PC-9 (cell line): ENCODE results near the gene GALNT2. TPM values are rescaled to one million over a fixed set of nuclear protein-coding genes. Genes with fewer than 3 reads are reported as not detected.
A peak's percentile ranks its signal among the peaks of the same experiment; 100 is the strongest.

Experiments
- BruUV-seq: library from RNA; stranded (reverse); fragments of 400-500 nt; replicated peaks from 2 replicates; lab custom pipeline; 2021; lab: Mats Ljungman, UMichigan
- CTCF ChIA-PET: fragments of 300-600 bp; sonication (Branson Sonifier 250); formaldehyde crosslinking; loops from one replicate; lab custom pipeline; 2022; ENCODE audit warnings: antibody characterized with exemption; lab: Charles Lee
- POLR2A ChIA-PET: fragments of 300-600 bp; sonication (Branson Sonifier 250); formaldehyde crosslinking; loops from one replicate; lab custom pipeline; 2022; ENCODE audit warnings: antibody characterized with exemption; ENCODE audit not compliant: unreplicated experiment; lab: Charles Lee
- DNase-seq, 2 experiments: peaks; one replicate each; pipeline versions ENCODE4 v3.0.0 to v3.0.0-alpha.2; 2015 to 2022; ENCODE audit warnings: mixed read lengths in 1 of 2
- H2AFZ ChIP-seq: fragments of 200-600 bp; sonication (generic); 2 replicates; pipeline ENCODE4 v1.8.1; 2017; ENCODE audit warnings: antibody characterized with exemption
- H3F3A ChIP-seq: fragments of 200-600 bp; sonication (generic); 2 replicates; pipeline ENCODE4 v1.8.1; 2017; ENCODE audit warnings: antibody characterized with exemption, mild to moderate bottlenecking, low read depth; ENCODE audit not compliant: insufficient read depth
- H3K27ac ChIP-seq: fragments of 200-600 bp; sonication (generic); 2 replicates; pipeline ENCODE4 v1.6.1; 2016; ENCODE audit warnings: mixed run types
- H3K27me3 ChIP-seq: fragments of 200-600 bp; sonication (generic); 2 replicates; pipeline ENCODE4 v1.6.1; 2016; ENCODE audit warnings: low read depth, mixed run types; ENCODE audit not compliant: insufficient read depth
- H3K36me3 ChIP-seq: fragments of 200-600 bp; sonication (generic); 2 replicates; pipeline ENCODE4 v1.6.1; 2016; ENCODE audit warnings: low read depth, mixed run types
- H3K4me1 ChIP-seq: fragments of 200-600 bp; sonication (generic); replicated peaks from 2 replicates; pipeline ENCODE4 v1.6.1; 2016; ENCODE audit warnings: mixed run types; ENCODE audit not compliant: insufficient read depth
- H3K4me2 ChIP-seq: fragments of 200-600 bp; sonication (generic); 2 replicates; pipeline ENCODE4 v1.6.1; 2017; ENCODE audit warnings: mixed run types
- H3K4me3 ChIP-seq: fragments of 200-600 bp; sonication (generic); 2 replicates; pipeline ENCODE4 v1.6.1; 2016; ENCODE audit warnings: mixed run types
- H3K79me2 ChIP-seq: fragments of 200-600 bp; sonication (generic); 2 replicates; pipeline ENCODE4 v1.6.1; 2017; ENCODE audit warnings: low read depth, mixed run types
- H3K9me2 ChIP-seq: fragments of 200-600 bp; sonication (generic); 2 replicates; pipeline ENCODE4 v1.8.1; 2017; ENCODE audit warnings: mild to moderate bottlenecking; ENCODE audit not compliant: insufficient read depth
- H3K9me3 ChIP-seq: fragments of 200-600 bp; sonication (generic); 2 replicates; pipeline ENCODE4 v1.8.1; 2016; ENCODE audit warnings: low read depth; ENCODE audit not compliant: insufficient read depth
- H4K20me1 ChIP-seq: fragments of 200-600 bp; sonication (generic); 2 replicates; pipeline ENCODE4 v1.8.1; 2017; ENCODE audit not compliant: insufficient read depth
- CTCF ChIP-seq: fragments of 200-600 bp; sonication (generic); conservative IDR thresholded peaks from 2 replicates; pipeline ENCODE4 v1.6.1; 2017; ENCODE audit warnings: mixed run types, antibody characterized with exemption, mild to moderate bottlenecking, moderate library complexity
- EZH2 ChIP-seq: fragments of 200-600 bp; sonication (generic); IDR thresholded peaks from 2 replicates; pipeline ENCODE4 v1.8.0; 2017; ENCODE audit warnings: antibody characterized with exemption, low read depth
- intact Hi-C: fragments of 100-400 bp; cut with micrococcal nuclease; formaldehyde crosslinking; loops from one replicate; pipeline ENCODE4 v1.10.0; 2022; ENCODE audit not compliant: unreplicated experiment
- total RNA-seq: library from RNA; stranded (reverse); gene quantifications from 2 replicates; pipeline ENCODE4 v1.2.3, GENCODE V29; 2021

GALNT2 gene
- total RNA-seq, 1 experiment from 2014 or later: 121 TPM

GRCh38 chr1:230185076-230186001 is 118.3 kb downstream of the GALNT2 start:
- no peaks in the 10 kb centered on the region for H3K9me2 ChIP-seq
- ChIA-PET CTCF (interaction anchor here (0.6 kb wide), 1 partner anchor 71 kb away, joined by 4 read pairs; no protein-coding TSS in a partner anchor), POLR2A (interaction anchor here (0.6 to 0.7 kb wide), 2 partner anchors 52 to 81 kb away, joined by 3 to 5 read pairs; no protein-coding TSS in a partner anchor)
- no peaks in the 10 kb centered on the region for H3K79me2 ChIP-seq
- H3K27me3 ChIP-seq: no peaks in the 10 kb centered on the region
- H3F3A ChIP-seq: peaks cover 9% of the 10 kb centered on the region
- no peaks in the 10 kb centered on the region for H3K9me3 ChIP-seq
- intact Hi-C loops: loop anchor here (5.0 kb wide), 2 partner anchors 83 to 118 kb away; partner anchors contain the start of gene GALNT2
- no peak overlapping the region for H3K27ac ChIP-seq
- H3K36me3 ChIP-seq: no peaks in the 10 kb centered on the region
- no TSS peak for BruUV-seq
- H4K20me1 ChIP-seq: peaks cover 3% of the 10 kb centered on the region; the same call in 1 of the 2 replicates
- H2AFZ ChIP-seq: no peak overlapping the region
- H3K4me3 ChIP-seq: no peak overlapping the region
- peaks cover 14% of the 10 kb centered on the region for H3K4me1 ChIP-seq
- DNase-seq: no peak
- no peak overlapping the region for H3K4me2 ChIP-seq
- TF ChIP-seq EZH2 (no peak), CTCF (no peak)

GRCh38 chr1:230186003-230186863 is 119.2 kb downstream of the GALNT2 start:
- H3K27ac ChIP-seq: no peak overlapping the region
- BruUV-seq: no TSS peak
- no peaks in the 10 kb centered on the region for H3K27me3 ChIP-seq
- H3K36me3 ChIP-seq: no peaks in the 10 kb centered on the region
- peaks cover 14% of the 10 kb centered on the region for H3K4me1 ChIP-seq
- ChIA-PET POLR2A (interaction anchor here (0.6 kb wide), 1 partner anchor 82 kb away, joined by 5 read pairs; no protein-coding TSS in a partner anchor), CTCF (interaction anchor here (0.6 kb wide), 1 partner anchor 72 kb away, joined by 4 read pairs; no protein-coding TSS in a partner anchor)
- H4K20me1 ChIP-seq: peaks cover 3% of the 10 kb centered on the region; the same call in 1 of the 2 replicates
- H3K9me3 ChIP-seq: no peaks in the 10 kb centered on the region
- H3F3A ChIP-seq: peaks cover 9% of the 10 kb centered on the region; the same call in 1 of the 2 replicates
- intact Hi-C loops: loop anchor here (5.0 kb wide), 2 partner anchors 84 to 119 kb away; partner anchors contain the start of gene GALNT2
- H3K4me3 ChIP-seq: no peak overlapping the region
- no peak overlapping the region for H2AFZ ChIP-seq
- H3K9me2 ChIP-seq: no peaks in the 10 kb centered on the region
- H3K79me2 ChIP-seq: no peaks in the 10 kb centered on the region
- TF ChIP-seq CTCF (no peak), EZH2 (no peak)
- no peak overlapping the region for H3K4me2 ChIP-seq
- peak; percentile 70 to 72 for DNase-seq

- Histone ChIP-seq H3K9me2 (no peaks in the 10 kb centered on the region), H3K4me3 (no peak overlapping the region), H3K9me3 (no peaks in the 10 kb centered on the region), H3K27ac (no peak overlapping the region), H3K36me3 (no peaks in the 10 kb centered on the region), H3K79me2 (no peaks in the 10 kb centered on the region), H4K20me1 (peaks cover 3% of the 10 kb centered on the region; the same call in 1 of the 2 replicates), H3K4me2 (no peak overlapping the region), H2AFZ (no peak overlapping the region), H3K4me1 (peaks cover 14% of the 10 kb centered on the region), H3K27me3 (no peaks in the 10 kb centered on the region), H3F3A (peaks cover 9% of the 10 kb centered on the region; the same call in 1 of the 2 replicates)
- no TSS peak for BruUV-seq
- ChIA-PET POLR2A (no interaction called here), CTCF (no interaction called here)
- DNase-seq: no peak
- TF ChIP-seq EZH2: no peak
- TF ChIP-seq CTCF: no peak
- intact Hi-C loops: loop anchor here (5.0 kb wide), 2 partner anchors 85 to 120 kb away; partner anchors contain the start of gene GALNT2
Measured at GRCh38 chr1:230186874-230187273, 119.8 kb downstream of the GALNT2 start.
